Keratinocyte (primary cell): Measurements from ENCODE around the gene C6orf62.
"Not testable (repeated sequence)": the region's sequence is repeated elsewhere in the genome, so short reads cannot be mapped to it uniquely, and the experiment has no call there.

Experiments used
- EZH2 ChIP-seq: IDR thresholded peaks from one replicate; pipeline ENCODE4 v1.6.1; 2012; ENCODE audit warnings: inconsistent platforms, mild to moderate bottlenecking, low read length, moderate library complexity
- TF ChIP-seq, protein P1 (sequence below), 3 experiments: IDR thresholded peaks in 1 of 3; conservative IDR thresholded peaks in 1 of 3; optimal IDR thresholded peaks in 1 of 3; 2 replicates in 2 of 3; 3 replicates in 1 of 3; pipeline versions ENCODE3 to v1.5.1; 2011; ENCODE audit warnings: low read length in 3 of 3, mild to moderate bottlenecking in 3 of 3, moderate library complexity in 2 of 3, control low read depth in 1 of 3, inconsistent platforms in 1 of 3; ENCODE audit not compliant: insufficient read depth in 2 of 3; ENCODE audit errors: extremely low read depth in 1 of 3

DNA sequence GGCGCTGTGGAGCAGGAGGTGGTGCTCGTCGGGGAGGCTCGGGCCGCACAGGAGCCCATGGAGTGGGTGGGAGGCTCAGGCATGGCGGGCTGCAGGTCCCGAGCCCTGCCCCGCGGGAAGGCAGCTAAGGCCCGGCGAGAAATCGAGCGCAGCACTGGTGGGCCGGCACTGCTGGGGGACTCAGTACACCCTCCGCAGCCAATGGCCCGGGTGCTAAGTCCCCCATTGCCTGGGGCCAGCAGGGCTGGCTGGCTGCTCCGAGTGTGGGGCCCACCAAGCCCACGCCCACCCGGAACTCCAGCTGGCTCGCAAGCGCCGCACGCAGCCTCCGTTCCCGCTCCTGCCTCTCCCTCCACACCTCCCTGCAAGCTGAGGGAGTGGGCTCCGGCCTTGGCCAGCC, 47.0 kb upstream of the C6orf62 start:
- TF ChIP-seq EZH2: not testable (repeated sequence)
- TF ChIP-seq, protein P1, sequence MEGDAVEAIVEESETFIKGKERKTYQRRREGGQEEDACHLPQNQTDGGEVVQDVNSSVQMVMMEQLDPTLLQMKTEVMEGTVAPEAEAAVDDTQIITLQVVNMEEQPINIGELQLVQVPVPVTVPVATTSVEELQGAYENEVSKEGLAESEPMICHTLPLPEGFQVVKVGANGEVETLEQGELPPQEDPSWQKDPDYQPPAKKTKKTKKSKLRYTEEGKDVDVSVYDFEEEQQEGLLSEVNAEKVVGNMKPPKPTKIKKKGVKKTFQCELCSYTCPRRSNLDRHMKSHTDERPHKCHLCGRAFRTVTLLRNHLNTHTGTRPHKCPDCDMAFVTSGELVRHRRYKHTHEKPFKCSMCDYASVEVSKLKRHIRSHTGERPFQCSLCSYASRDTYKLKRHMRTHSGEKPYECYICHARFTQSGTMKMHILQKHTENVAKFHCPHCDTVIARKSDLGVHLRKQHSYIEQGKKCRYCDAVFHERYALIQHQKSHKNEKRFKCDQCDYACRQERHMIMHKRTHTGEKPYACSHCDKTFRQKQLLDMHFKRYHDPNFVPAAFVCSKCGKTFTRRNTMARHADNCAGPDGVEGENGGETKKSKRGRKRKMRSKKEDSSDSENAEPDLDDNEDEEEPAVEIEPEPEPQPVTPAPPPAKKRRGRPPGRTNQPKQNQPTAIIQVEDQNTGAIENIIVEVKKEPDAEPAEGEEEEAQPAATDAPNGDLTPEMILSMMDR (optimal IDR thresholded peaks at IDR 0.05 in 1 of 3, IDR thresholded peaks at IDR 0.05 in 1 of 3, conservative IDR thresholded peaks at IDR 0.05 in 1 of 3; ENCODE audit: extremely low read depth in 1 of 3, insufficient read depth in 2 of 3, low read length in 3 of 3): not testable (repeated sequence)
